ENCODE measurements around the gene SENP5. TPM values are rescaled to one million over a fixed set of nuclear protein-coding genes. Genes with fewer than 3 reads are reported as not detected.
"Not testable (repeated sequence)": the region's sequence is repeated elsewhere in the genome, so short reads cannot be mapped to it uniquely, and the experiment has no call there.

The SENP5 gene
- total RNA-seq, 2 experiments from 2014 or later, result 62.7 to 64.7 TPM

GRCh38 chr3:196842567-196843434, 24.9 kb upstream of the SENP5 start:
- no peaks in the 10 kb centered on the region for H3K9me3 Mint-ChIP-seq
- Histone ChIP-seq H3K36me3 (ENCODE audit: insufficient read depth, low read length) (no peaks in the 10 kb centered on the region), H3K4me3 (ENCODE audit: low read length) (no peak overlapping the region), H3K27me3 (ENCODE audit: control insufficient read depth in 1 of 2, insufficient read depth in 2 of 2, low read length in 2 of 2) (no peaks in the 10 kb centered on the region), H3K9me3 (ENCODE audit: control insufficient read depth in 1 of 2, insufficient read depth in 1 of 2, low read length in 2 of 2) (no peaks in the 10 kb centered on the region), H3K27ac (ENCODE audit: low read depth in 1 of 2, low read length in 2 of 2) (no peak overlapping the region), H3K4me1 (ENCODE audit: insufficient read depth, low read length) (no peaks in the 10 kb centered on the region)
- no peak overlapping the region for H3K27ac Mint-ChIP-seq
- no peaks in the 10 kb centered on the region for H3K27me3 Mint-ChIP-seq
- H3K4me1 Mint-ChIP-seq (ENCODE audit: low read depth), result no peaks in the 10 kb centered on the region
- intact Hi-C loops (cut with DNase I, micrococcal nuclease), result no loop called here
- no peak for TF ChIP-seq CTCF (IDR thresholded peaks at IDR 0.05)
- DNase-seq (no peak), ATAC-seq (ENCODE audit: poor library complexity) (no peak)
- POLR2A ChIA-PET, result interaction anchor here (1.3 kb wide), 1 partner anchor 100 kb away, joined by 3 read pairs; the partner anchor contains the start of gene NCBP2
- no peak overlapping the region for H3K4me3 Mint-ChIP-seq
- CTCF ChIA-PET, result no interaction called here
- no peaks in the 10 kb centered on the region for H3K36me3 Mint-ChIP-seq (ENCODE audit: low read depth)

DNA sequence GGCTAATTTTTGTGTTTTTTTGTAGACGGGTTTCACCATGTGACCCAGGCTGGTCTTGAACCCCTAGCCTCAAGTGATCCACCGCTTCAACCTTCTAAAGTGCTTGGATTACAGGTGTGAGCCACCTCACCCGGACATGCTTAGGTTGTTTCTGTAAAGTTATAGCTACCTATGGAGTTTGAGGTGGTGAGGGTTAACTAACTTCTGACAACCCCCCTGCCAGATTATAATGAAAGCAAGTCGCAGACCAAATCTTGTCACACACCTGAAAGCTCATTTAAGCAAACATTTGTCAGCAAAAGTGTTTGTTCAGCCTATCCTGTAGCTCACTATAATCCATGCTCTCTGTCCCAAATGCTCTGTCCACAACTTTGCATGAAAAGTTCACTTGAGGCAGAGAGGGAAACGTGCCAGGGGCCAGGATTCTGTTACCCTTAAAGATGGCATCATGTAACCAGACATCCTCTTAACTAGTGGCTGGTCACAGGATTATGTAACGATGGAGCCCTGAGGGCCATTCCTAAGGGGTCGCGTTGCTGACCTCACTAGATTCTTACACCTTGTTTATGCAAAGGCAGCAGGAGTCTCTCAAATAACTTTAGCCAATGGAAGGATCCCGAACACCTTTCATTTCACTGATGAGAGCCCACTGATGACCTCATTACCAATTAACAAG, 24.1 kb upstream of the SENP5 start:
- no peak for DNase-seq
- H3K27ac ChIP-seq (ENCODE audit: low read depth in 1 of 2, low read length in 2 of 2), result no peak overlapping the region
- intact Hi-C loops (cut with DNase I, micrococcal nuclease), result no loop called here

GRCh38 chr3:196844235-196845219, 23.2 kb upstream of the SENP5 start:
- H3K4me3 Mint-ChIP-seq; CTCF ChIA-PET; H3K27me3 Mint-ChIP-seq; H3K27ac ChIP-seq (ENCODE audit: low read depth in 1 of 2, low read length in 2 of 2); H3K4me3 ChIP-seq (ENCODE audit: low read length); ATAC-seq (ENCODE audit: poor library complexity); H3K27me3 ChIP-seq (ENCODE audit: control insufficient read depth in 1 of 2, insufficient read depth in 2 of 2, low read length in 2 of 2); DNase-seq; H3K9me3 Mint-ChIP-seq; intact Hi-C loops (cut with DNase I, micrococcal nuclease); H3K27ac Mint-ChIP-seq; H3K36me3 ChIP-seq (ENCODE audit: insufficient read depth, low read length); H3K36me3 Mint-ChIP-seq (ENCODE audit: low read depth); H3K4me1 Mint-ChIP-seq (ENCODE audit: low read depth); H3K9me3 ChIP-seq (ENCODE audit: control insufficient read depth in 1 of 2, insufficient read depth in 1 of 2, low read length in 2 of 2); H3K4me1 ChIP-seq (ENCODE audit: insufficient read depth, low read length): not testable (repeated sequence)
- POLR2A ChIA-PET, result interaction anchor here (1.2 kb wide), 1 partner anchor 23 kb away, joined by 3 read pairs; the partner anchor contains the start of gene SENP5

More for the DNA sequence above, 24.1 kb upstream of the SENP5 start:
- Mint-ChIP-seq H3K4me3 (no peak overlapping the region), H3K4me1 (ENCODE audit: low read depth) (no peaks in the 10 kb centered on the region), H3K36me3 (ENCODE audit: low read depth) (no peaks in the 10 kb centered on the region), H3K27me3 (no peaks in the 10 kb centered on the region), H3K27ac (no peak overlapping the region), H3K9me3 (no peaks in the 10 kb centered on the region)
- no peaks in the 10 kb centered on the region for H3K9me3 ChIP-seq (ENCODE audit: control insufficient read depth in 1 of 2, insufficient read depth in 1 of 2, low read length in 2 of 2)
- H3K4me3 ChIP-seq (ENCODE audit: low read length), result no peak overlapping the region
- no peak for TF ChIP-seq CTCF (IDR thresholded peaks at IDR 0.05)
- no peaks in the 10 kb centered on the region for H3K4me1 ChIP-seq (ENCODE audit: insufficient read depth, low read length)
- ChIA-PET POLR2A (interaction anchor here (1.2 kb wide), 1 partner anchor 24 kb away, joined by 3 read pairs; the partner anchor contains the start of gene SENP5), CTCF (no interaction called here)
- H3K27me3 ChIP-seq (ENCODE audit: control insufficient read depth in 1 of 2, insufficient read depth in 2 of 2, low read length in 2 of 2), result no peaks in the 10 kb centered on the region
- H3K36me3 ChIP-seq (ENCODE audit: insufficient read depth, low read length), result no peaks in the 10 kb centered on the region
- no peak for ATAC-seq (ENCODE audit: poor library complexity)

DNA sequence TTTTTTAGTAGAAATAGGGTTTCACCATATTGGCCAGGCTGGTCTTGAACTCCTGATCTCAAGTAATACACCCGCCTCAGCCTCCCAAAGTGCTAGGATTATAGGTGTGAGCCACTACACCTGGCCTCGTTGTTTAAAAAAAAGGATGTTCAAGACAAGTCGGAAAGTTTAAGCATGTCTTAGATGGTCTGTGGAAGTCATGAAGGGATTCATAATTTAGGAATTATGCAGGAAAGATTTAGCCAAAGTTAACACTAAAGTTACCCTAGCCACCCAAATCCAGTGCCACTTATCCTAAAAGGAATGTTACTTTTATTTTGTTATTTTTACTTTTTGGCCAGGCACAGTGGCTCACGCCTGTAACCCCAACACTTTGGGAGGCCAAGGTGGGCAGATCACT, 19.3 kb upstream of the SENP5 start:
- H3K9me3 ChIP-seq (ENCODE audit: control insufficient read depth in 1 of 2, insufficient read depth in 1 of 2, low read length in 2 of 2); H3K4me1 ChIP-seq (ENCODE audit: insufficient read depth, low read length); H3K4me3 ChIP-seq (ENCODE audit: low read length); H3K27ac Mint-ChIP-seq; H3K9me3 Mint-ChIP-seq; H3K27me3 Mint-ChIP-seq; H3K36me3 Mint-ChIP-seq (ENCODE audit: low read depth); H3K4me1 Mint-ChIP-seq (ENCODE audit: low read depth); H3K27ac ChIP-seq (ENCODE audit: low read depth in 1 of 2, low read length in 2 of 2); H3K36me3 ChIP-seq (ENCODE audit: insufficient read depth, low read length); H3K4me3 Mint-ChIP-seq; DNase-seq; H3K27me3 ChIP-seq (ENCODE audit: control insufficient read depth in 1 of 2, insufficient read depth in 2 of 2, low read length in 2 of 2); CTCF ChIA-PET; intact Hi-C loops (cut with DNase I, micrococcal nuclease); ATAC-seq (ENCODE audit: poor library complexity): not testable (repeated sequence)
- POLR2A ChIA-PET, result interaction anchor here (0.7 kb wide), 1 partner anchor 1102 kb away, joined by 3 read pairs; no protein-coding TSS in a partner anchor
